ENCODE data around the gene OVAAL. TPM values are rescaled to one million over a fixed set of nuclear protein-coding genes. Genes with fewer than 3 reads are reported as not detected.

The OVAAL gene
- total and polyA plus RNA-seq, 9 of the 15 experiments (the other 6 are each of a cell fraction or from before 2014, with no cell fraction given) = 0.04 to 0.18 (median 0.08) TPM; not detected in 4

DNA sequence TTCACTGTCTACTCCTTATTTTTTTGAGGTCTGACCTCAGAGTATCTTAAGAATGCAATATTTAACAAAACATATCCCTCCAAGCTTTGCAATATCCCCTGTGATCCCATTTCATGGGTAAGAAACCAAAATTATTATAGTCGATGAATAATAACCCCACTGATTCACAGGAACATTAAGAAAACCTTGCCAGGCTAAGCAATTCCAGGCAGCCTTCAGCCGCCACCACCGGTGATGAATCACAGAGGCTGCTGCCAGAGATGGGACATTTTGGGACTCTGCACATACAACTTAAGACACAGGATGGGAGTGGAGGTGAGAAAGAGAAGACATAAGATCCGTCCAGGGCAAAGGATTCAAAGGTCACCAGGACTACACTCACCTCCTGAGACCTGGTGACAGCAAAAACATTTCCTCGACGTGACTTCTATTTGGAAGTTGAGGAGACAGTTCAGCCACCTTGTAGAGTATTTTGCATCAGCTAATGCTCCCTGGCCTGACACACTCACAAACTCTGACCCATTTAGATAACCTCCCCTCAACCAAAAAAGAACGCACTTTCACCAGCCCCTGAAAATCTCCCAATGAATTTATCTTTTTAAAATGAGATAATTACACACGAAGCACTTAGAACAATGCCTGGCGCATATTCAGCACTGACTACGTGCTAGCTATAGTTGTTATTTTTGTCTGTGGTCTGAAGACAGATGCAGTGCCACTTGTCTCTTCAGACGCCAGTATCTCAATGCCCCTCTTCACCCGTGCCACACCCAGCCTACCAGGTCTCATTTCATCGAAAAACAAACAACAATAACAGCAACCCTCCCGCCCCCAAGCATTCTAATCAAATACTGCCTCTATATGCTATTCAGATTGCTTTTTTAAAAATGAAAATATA is 17.8 kb upstream of the OVAAL start:
- FAIRE-seq (no peak), DNase-seq (ENCODE audit: extremely low read depth in 1 of 4, low spot score in 3 of 4) (no peak), ATAC-seq (no peak)
- peaks cover 0 to 6% of the 10 kb centered on the region in 2 experiments; a peak in 2 of 5 replicates for H3K4me1 ChIP-seq (replicated peaks in 1 of 2; ENCODE audit: control insufficient read depth in 2 of 2, insufficient read depth in 2 of 2, low read length in 2 of 2)
- H3K27ac ChIP-seq (ENCODE audit: extremely low read depth, low read depth, low read length) = no peak overlapping the region
- no peak overlapping the region for H3K4me3 ChIP-seq
- H2AFZ ChIP-seq (ENCODE audit: low read depth, low read length) = peak overlapping the region; percentile 44
- intact Hi-C loops (cut with micrococcal nuclease) (no loop called here), in situ Hi-C loops (cut with MboI) (no loop called here)
- no peaks in the 10 kb centered on the region for H3K79me2 ChIP-seq (ENCODE audit: control insufficient read depth, insufficient read depth, low read length)
- no peaks in the 10 kb centered on the region for H4K20me1 ChIP-seq (replicated peaks; ENCODE audit: control insufficient read depth, insufficient read depth, low read length)
- no peaks in the 10 kb centered on the region for H3K27me3 ChIP-seq (ENCODE audit: control insufficient read depth in 2 of 2, insufficient read depth in 2 of 2, low read length in 2 of 2)
- no peak overlapping the region for H3K4me2 ChIP-seq (ENCODE audit: insufficient read depth, low read length)
- CTCF ChIA-PET (ENCODE audit: low intra/inter-chr PET ratio) = no interaction called here
- POLR2A ChIA-PET = interaction anchor here (1.9 kb wide), 1 partner anchor 11 kb away, joined by 5 read pairs; no protein-coding TSS in a partner anchor
- TF ChIP-seq SAFB (IDR thresholded peaks at IDR 0.05; ENCODE audit: borderline replicate concordance, low read depth, low read length) (no peak), RFX1 (IDR thresholded peaks at IDR 0.05) (no peak), SLC30A9 (CRISPR knock-in tag; IDR thresholded peaks at IDR 0.05) (no peak)
- TF ChIP-seq, protein P1, sequence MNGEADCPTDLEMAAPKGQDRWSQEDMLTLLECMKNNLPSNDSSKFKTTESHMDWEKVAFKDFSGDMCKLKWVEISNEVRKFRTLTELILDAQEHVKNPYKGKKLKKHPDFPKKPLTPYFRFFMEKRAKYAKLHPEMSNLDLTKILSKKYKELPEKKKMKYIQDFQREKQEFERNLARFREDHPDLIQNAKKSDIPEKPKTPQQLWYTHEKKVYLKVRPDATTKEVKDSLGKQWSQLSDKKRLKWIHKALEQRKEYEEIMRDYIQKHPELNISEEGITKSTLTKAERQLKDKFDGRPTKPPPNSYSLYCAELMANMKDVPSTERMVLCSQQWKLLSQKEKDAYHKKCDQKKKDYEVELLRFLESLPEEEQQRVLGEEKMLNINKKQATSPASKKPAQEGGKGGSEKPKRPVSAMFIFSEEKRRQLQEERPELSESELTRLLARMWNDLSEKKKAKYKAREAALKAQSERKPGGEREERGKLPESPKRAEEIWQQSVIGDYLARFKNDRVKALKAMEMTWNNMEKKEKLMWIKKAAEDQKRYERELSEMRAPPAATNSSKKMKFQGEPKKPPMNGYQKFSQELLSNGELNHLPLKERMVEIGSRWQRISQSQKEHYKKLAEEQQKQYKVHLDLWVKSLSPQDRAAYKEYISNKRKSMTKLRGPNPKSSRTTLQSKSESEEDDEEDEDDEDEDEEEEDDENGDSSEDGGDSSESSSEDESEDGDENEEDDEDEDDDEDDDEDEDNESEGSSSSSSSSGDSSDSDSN (IDR thresholded peaks at IDR 0.05; ENCODE audit: borderline replicate concordance in 1 of 2, low read depth in 2 of 2, low read length in 2 of 2) = no peak
- TF ChIP-seq, protein P2, sequence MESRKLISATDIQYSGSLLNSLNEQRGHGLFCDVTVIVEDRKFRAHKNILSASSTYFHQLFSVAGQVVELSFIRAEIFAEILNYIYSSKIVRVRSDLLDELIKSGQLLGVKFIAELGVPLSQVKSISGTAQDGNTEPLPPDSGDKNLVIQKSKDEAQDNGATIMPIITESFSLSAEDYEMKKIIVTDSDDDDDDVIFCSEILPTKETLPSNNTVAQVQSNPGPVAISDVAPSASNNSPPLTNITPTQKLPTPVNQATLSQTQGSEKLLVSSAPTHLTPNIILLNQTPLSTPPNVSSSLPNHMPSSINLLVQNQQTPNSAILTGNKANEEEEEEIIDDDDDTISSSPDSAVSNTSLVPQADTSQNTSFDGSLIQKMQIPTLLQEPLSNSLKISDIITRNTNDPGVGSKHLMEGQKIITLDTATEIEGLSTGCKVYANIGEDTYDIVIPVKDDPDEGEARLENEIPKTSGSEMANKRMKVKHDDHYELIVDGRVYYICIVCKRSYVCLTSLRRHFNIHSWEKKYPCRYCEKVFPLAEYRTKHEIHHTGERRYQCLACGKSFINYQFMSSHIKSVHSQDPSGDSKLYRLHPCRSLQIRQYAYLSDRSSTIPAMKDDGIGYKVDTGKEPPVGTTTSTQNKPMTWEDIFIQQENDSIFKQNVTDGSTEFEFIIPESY (CRISPR knock-in tag; IDR thresholded peaks at IDR 0.05) = peak; percentile 73
- BruUV-seq (replicated peaks) = no TSS peak
- no peaks in the 10 kb centered on the region for H3K9me1 ChIP-seq (ENCODE audit: control insufficient read depth, insufficient read depth, low read length)
- 61% methylated on average over 14 of the region's 14 CpGs for WGBS (ENCODE audit: insufficient coverage, low coverage, missing lambda C conversion rate)
- H3K36me3 ChIP-seq (ENCODE audit: control insufficient read depth, insufficient read depth, low read length) = no peaks in the 10 kb centered on the region
- no peaks in the 10 kb centered on the region for H3K9me3 ChIP-seq (replicated peaks; ENCODE audit: control insufficient read depth, insufficient read depth, low read depth, low read length)
- no peak overlapping the region for H3K9ac ChIP-seq (ENCODE audit: insufficient read depth in 1 of 2, low read depth in 2 of 2, low read length in 2 of 2)
